ENCODE data around the gene TNFRSF8. TPM values are rescaled to one million over a fixed set of nuclear protein-coding genes. Genes with fewer than 3 reads are reported as not detected.

TNFRSF8 gene
- polyA plus RNA-seq, 2 of the 4 experiments (the other 2 are of a cell fraction): 0.05 TPM; not detected in 1

GRCh38 chr1:12016182-12016581 is 46.9 kb upstream of the TNFRSF8 start (continued):
- TF ChIP-seq ATOH8 (CRISPR knock-in tag; IDR thresholded peaks at IDR 0.05; ENCODE audit: low read depth) (no peak), FOSB (CRISPR knock-in tag; IDR thresholded peaks at IDR 0.05) (no peak)

- TF ChIP-seq KDM1A (IDR thresholded peaks at IDR 0.05; ENCODE audit: low read depth) (0 out of 2 replicates have a peak, but pooled peaks have one; percentile 33), ZFP36 (IDR thresholded peaks at IDR 0.05; ENCODE audit: borderline replicate concordance, partially characterized antibody) (peak; percentile 64), RAD21 (conservative IDR thresholded peaks at IDR 0.05 in 1 of 2, IDR thresholded peaks at IDR 0.05 in 1 of 2) (no peak), ATOH8 (CRISPR knock-in tag; IDR thresholded peaks at IDR 0.05; ENCODE audit: low read depth) (no peak), HDAC2 (IDR thresholded peaks at IDR 0.05) (no peak)
- FAIRE-seq: no peak
- Histone ChIP-seq H3K27ac (peak overlapping the region; percentile 93 to 94), H3K4me1 (no peaks in the 10 kb centered on the region), H3K4me2 (peak overlapping the region; percentile 94), H3K9me3 (no peaks in the 10 kb centered on the region), H3K4me3 (peak overlapping the region; percentile 99)
- WGBS (ENCODE audit: missing lambda C conversion rate): 22% methylated on average over 5 of the region's 12 CpGs
- ChIA-PET CTCF (interaction anchor here (1.6 kb wide), 1 partner anchor 59 kb away, joined by 3 read pairs; no protein-coding TSS in a partner anchor), POLR2A (interaction anchor here (1.5 kb wide), 1 partner anchor 111 kb away, joined by 16 read pairs; no protein-coding TSS in a partner anchor)
- ATAC-seq: peak; percentile 34 to 44; a peak in 5 of 6 replicates
- DNase-seq (ENCODE audit: low read depth in 1 of 2, low spot score in 1 of 2): peak in 1 of 2 experiments; percentile 20
Measured at GRCh38 chr1:12019858-12020509, 43.1 kb upstream of the TNFRSF8 start.

GRCh38 chr1:12021616-12022015 is 41.5 kb upstream of the TNFRSF8 start:
- FAIRE-seq: no peak
- no peak for DNase-seq (ENCODE audit: low read depth in 1 of 2, low spot score in 1 of 2)
- 90% methylated on average over 3 of the region's 9 CpGs for WGBS (ENCODE audit: missing lambda C conversion rate)
- no peak for ATAC-seq
- Histone ChIP-seq H3K4me1 (no peaks in the 10 kb centered on the region), H3K4me2 (no peak overlapping the region), H3K9me3 (no peaks in the 10 kb centered on the region), H3K27ac (no peak overlapping the region), H3K4me3 (no peak overlapping the region)
- POLR2A ChIA-PET: no interaction called here
- TF ChIP-seq SREBF2 (IDR thresholded peaks at IDR 0.05) (no peak), JUNB (IDR thresholded peaks at IDR 0.05) (no peak), KDM5A (IDR thresholded peaks at IDR 0.05) (no peak), FOSB (CRISPR knock-in tag; IDR thresholded peaks at IDR 0.05) (no peak), CTCF (IDR thresholded peaks at IDR 0.05) (no peak), HOXA7 (CRISPR knock-in tag; IDR thresholded peaks at IDR 0.05) (no peak), ZNF302 (CRISPR knock-in tag; IDR thresholded peaks at IDR 0.05) (no peak), TP53 (CRISPR knock-in tag; IDR thresholded peaks at IDR 0.05) (no peak), SMC3 (IDR thresholded peaks at IDR 0.05) (no peak), HEYL (CRISPR knock-in tag; IDR thresholded peaks at IDR 0.05) (no peak), POLR2AphosphoS2 (conservative IDR thresholded peaks at IDR 0.05; ENCODE audit: low read length) (no peak), BHLHE40 (IDR thresholded peaks at IDR 0.05; ENCODE audit: low read depth, low read length) (no peak), GATA3 (IDR thresholded peaks at IDR 0.05; ENCODE audit: borderline replicate concordance) (no peak), ZSCAN20 (CRISPR knock-in tag; IDR thresholded peaks at IDR 0.05) (no peak)
- CTCF ChIA-PET: interaction anchor here (0.9 to 1.6 kb wide), 3 partner anchors 10 to 54 kb away, joined by 3 to 5 read pairs (median 4); no protein-coding TSS in a partner anchor

Measured in A549 (cell line).